Measurements from ENCODE around the gene NKD1.

Gene NKD1

GRCh38 chr16:50601341-50601740 is 53.1 kb downstream of the NKD1 start:
- no peak overlapping the region for H3K4me3 ChIP-seq (ENCODE audit: control insufficient read depth, low read depth, low read length)
- no peak for TF ChIP-seq CTCF (IDR thresholded peaks at IDR 0.05; ENCODE audit: control insufficient read depth, insufficient read depth, low read depth, low read length, missing control alignments)
- no peak for DNase-seq (ENCODE audit: low read depth)

- H3K4me3 ChIP-seq (ENCODE audit: control insufficient read depth, low read depth, low read length), result no peak overlapping the region
- DNase-seq (ENCODE audit: low read depth), result no peak
- no peak for TF ChIP-seq CTCF (IDR thresholded peaks at IDR 0.05; ENCODE audit: control insufficient read depth, insufficient read depth, low read depth, low read length, missing control alignments)
Observed at GRCh38 chr16:50602126-50602525, 53.9 kb downstream of the NKD1 start.

GRCh38 chr16:50602531-50603205 is 54.5 kb downstream of the NKD1 start:
- DNase-seq (ENCODE audit: low read depth), result no peak
- H3K4me3 ChIP-seq (ENCODE audit: control insufficient read depth, low read depth, low read length), result no peak overlapping the region
- no peak for TF ChIP-seq CTCF (IDR thresholded peaks at IDR 0.05; ENCODE audit: control insufficient read depth, insufficient read depth, low read depth, low read length, missing control alignments)

- DNase-seq (ENCODE audit: low read depth), result no peak
- H3K4me3 ChIP-seq (ENCODE audit: control insufficient read depth, low read depth, low read length), result no peak overlapping the region
- no peak for TF ChIP-seq CTCF (IDR thresholded peaks at IDR 0.05; ENCODE audit: control insufficient read depth, insufficient read depth, low read depth, low read length, missing control alignments)
Observed at GRCh38 chr16:50603206-50604064, 55.2 kb downstream of the NKD1 start.

- no peak for DNase-seq (ENCODE audit: low read depth)
- no peak overlapping the region for H3K4me3 ChIP-seq (ENCODE audit: control insufficient read depth, low read depth, low read length)
- no peak for TF ChIP-seq CTCF (IDR thresholded peaks at IDR 0.05; ENCODE audit: control insufficient read depth, insufficient read depth, low read depth, low read length, missing control alignments)
Observed at GRCh38 chr16:50604065-50604418, 55.8 kb downstream of the NKD1 start.

- H3K4me3 ChIP-seq (ENCODE audit: control insufficient read depth, low read depth, low read length), result no peak overlapping the region
- no peak for DNase-seq (ENCODE audit: low read depth)
- TF ChIP-seq CTCF (IDR thresholded peaks at IDR 0.05; ENCODE audit: control insufficient read depth, insufficient read depth, low read depth, low read length, missing control alignments), result no peak
Observed at GRCh38 chr16:50604610-50605009, 56.4 kb downstream of the NKD1 start.

Measured in AG09309 (cell line).